ENCODE measurements around the gene PREX1. TPM values are rescaled to one million over a fixed set of nuclear protein-coding genes. Genes with fewer than 3 reads are reported as not detected.
"Not testable (repeated sequence)": the region's sequence is repeated elsewhere in the genome, so short reads cannot be mapped to it uniquely, and the experiment has no call there.

The PREX1 gene
- total RNA-seq, 3 donors from 2014 or later, result 53.1 to 84.2 (median 65.1) TPM

- intact Hi-C loops (cut with DNase I; ENCODE audit: low total_unique reads), result no loop called here
- H3K27me3 ChIP-seq, result no peaks in the 10 kb centered on the region
- TF ChIP-seq POLR2A (IDR thresholded peaks at IDR 0.05) (no peak), CTCF (IDR thresholded peaks at IDR 0.05) (no peak), POLR2AphosphoS5 (IDR thresholded peaks at IDR 0.05) (no peak)
- peak overlapping the region; percentile 50 to 87 (median 69) for H3K4me3 ChIP-seq
- H3K36me3 ChIP-seq, result no peaks in the 10 kb centered on the region
- H3K9me3 ChIP-seq, result no peaks in the 10 kb centered on the region
- DNase-seq (ENCODE audit: low spot score in 2 of 2), result no peak
- no peaks in the 10 kb centered on the region for H3K4me1 ChIP-seq
- peak overlapping the region; percentile 37 to 87 for H3K27ac ChIP-seq
These were observed 1.1 kb upstream of the PREX1 start for GRCh38 chr20:48828734-48829460.

GRCh38 chr20:48826883-48827771 lies 672 bp downstream of the PREX1 start:
- no peak for DNase-seq (ENCODE audit: low spot score in 2 of 2)

GRCh38 chr20:48826480-48826879 lies 1.3 kb downstream of the PREX1 start:
- intact Hi-C loops (cut with DNase I; ENCODE audit: low total_unique reads); H3K9me3 ChIP-seq; DNase-seq (ENCODE audit: low spot score in 2 of 2); H3K27me3 ChIP-seq; H3K4me1 ChIP-seq; H3K36me3 ChIP-seq: not testable (repeated sequence)
- peak overlapping the region in 1 of 2 donors; percentile 79 for H3K27ac ChIP-seq
- peak overlapping the region; percentile 64 to 87 (median 69) for H3K4me3 ChIP-seq

More at GRCh38 chr20:48826883-48827771, 672 bp downstream of the PREX1 start:
- Histone ChIP-seq H3K4me3 (peak overlapping the region; percentile 64 to 87 (median 69)), H3K9me3 (no peaks in the 10 kb centered on the region), H3K27me3 (no peaks in the 10 kb centered on the region), H3K4me1 (no peaks in the 10 kb centered on the region), H3K36me3 (no peaks in the 10 kb centered on the region), H3K27ac (peak overlapping the region in 1 of 2 donors; percentile 79)
- intact Hi-C loops (cut with DNase I; ENCODE audit: low total_unique reads), result no loop called here
- TF ChIP-seq POLR2AphosphoS5 (IDR thresholded peaks at IDR 0.05), result no peak
- TF ChIP-seq POLR2A (IDR thresholded peaks at IDR 0.05), result no peak
- no peak for TF ChIP-seq CTCF (IDR thresholded peaks at IDR 0.05)

GRCh38 chr20:48826069-48826468 lies 1.7 kb downstream of the PREX1 start:
- H3K27ac ChIP-seq, result peak overlapping the region; percentile 25 to 79
- DNase-seq (ENCODE audit: low spot score in 2 of 2), result no peak
- no peaks in the 10 kb centered on the region for H3K4me1 ChIP-seq
- TF ChIP-seq POLR2A (IDR thresholded peaks at IDR 0.05) (no peak), CTCF (IDR thresholded peaks at IDR 0.05) (no peak), POLR2AphosphoS5 (IDR thresholded peaks at IDR 0.05) (no peak)
- intact Hi-C loops (cut with DNase I; ENCODE audit: low total_unique reads), result no loop called here
- no peaks in the 10 kb centered on the region for H3K9me3 ChIP-seq
- H3K4me3 ChIP-seq, result peak overlapping the region; percentile 64 to 87 (median 69)
- H3K27me3 ChIP-seq, result no peaks in the 10 kb centered on the region
- no peaks in the 10 kb centered on the region for H3K36me3 ChIP-seq

GRCh38 chr20:48825566-48825920 lies 2.3 kb downstream of the PREX1 start:
- Histone ChIP-seq H3K4me1 (no peaks in the 10 kb centered on the region), H3K27me3 (no peaks in the 10 kb centered on the region), H3K27ac (peak overlapping the region; percentile 5 to 79), H3K9me3 (no peaks in the 10 kb centered on the region), H3K36me3 (no peaks in the 10 kb centered on the region), H3K4me3 (peak overlapping the region; percentile 64 to 87 (median 69))
- intact Hi-C loops (cut with DNase I; ENCODE audit: low total_unique reads), result no loop called here
- TF ChIP-seq POLR2AphosphoS5 (IDR thresholded peaks at IDR 0.05), result no peak
- DNase-seq (ENCODE audit: low spot score in 2 of 2), result no peak
